ENCODE data around the gene DNAH2. TPM values are rescaled to one million over a fixed set of nuclear protein-coding genes. Genes with fewer than 3 reads are reported as not detected.
A peak's percentile ranks its signal among the peaks of the same experiment; 100 is the strongest.

Gene DNAH2
- total and polyA plus RNA-seq, 9 of the 15 experiments (the other 6 are each of a cell fraction or from before 2014, with no cell fraction given): 0.03 TPM; not detected in 8

DNA sequence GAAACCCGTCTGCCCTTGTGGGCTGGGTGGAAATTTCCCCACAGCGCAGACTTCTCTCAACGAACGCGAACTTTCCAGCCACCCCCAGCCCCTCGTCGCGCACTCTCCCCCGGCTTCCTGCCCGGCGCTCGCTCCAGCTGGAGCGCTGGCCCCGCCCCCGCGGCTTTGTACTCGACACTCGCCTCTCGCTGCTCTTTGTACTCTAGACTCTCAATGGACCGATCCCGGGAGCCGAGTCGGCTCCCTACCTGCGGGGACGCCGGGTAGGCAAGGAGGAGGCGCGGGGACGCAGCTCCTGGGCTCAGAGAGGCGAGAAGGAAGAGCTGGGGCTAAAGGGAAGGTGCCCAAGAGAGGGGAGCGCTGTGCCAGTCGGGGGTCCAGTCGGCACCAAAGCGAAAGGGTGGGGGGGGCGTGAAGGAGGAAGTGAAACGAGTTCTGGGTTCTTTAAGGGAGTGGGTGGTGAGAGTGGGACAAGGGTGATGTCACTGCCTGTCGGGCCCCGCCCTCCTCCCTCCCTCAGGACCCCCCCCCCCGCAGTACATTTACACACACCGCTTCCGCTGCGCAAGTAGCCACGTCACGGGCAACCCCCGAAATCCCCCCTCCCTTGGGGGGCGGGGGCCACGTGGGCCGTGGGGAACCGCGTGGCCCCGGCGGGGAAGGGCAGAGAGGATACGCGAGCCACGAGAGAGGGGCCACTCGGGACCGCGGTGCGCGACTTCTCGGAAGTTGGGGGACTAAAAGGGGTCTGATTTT is 126.2 kb downstream of the DNAH2 start (continued):
- TF ChIP-seq, protein P1, sequence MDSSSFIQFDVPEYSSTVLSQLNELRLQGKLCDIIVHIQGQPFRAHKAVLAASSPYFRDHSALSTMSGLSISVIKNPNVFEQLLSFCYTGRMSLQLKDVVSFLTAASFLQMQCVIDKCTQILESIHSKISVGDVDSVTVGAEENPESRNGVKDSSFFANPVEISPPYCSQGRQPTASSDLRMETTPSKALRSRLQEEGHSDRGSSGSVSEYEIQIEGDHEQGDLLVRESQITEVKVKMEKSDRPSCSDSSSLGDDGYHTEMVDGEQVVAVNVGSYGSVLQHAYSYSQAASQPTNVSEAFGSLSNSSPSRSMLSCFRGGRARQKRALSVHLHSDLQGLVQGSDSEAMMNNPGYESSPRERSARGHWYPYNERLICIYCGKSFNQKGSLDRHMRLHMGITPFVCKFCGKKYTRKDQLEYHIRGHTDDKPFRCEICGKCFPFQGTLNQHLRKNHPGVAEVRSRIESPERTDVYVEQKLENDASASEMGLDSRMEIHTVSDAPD (CRISPR knock-in tag; IDR thresholded peaks at IDR 0.05): no peak
- TF ChIP-seq ATF7 (IDR thresholded peaks at IDR 0.05) (peak; percentile 74), SAP30 (IDR thresholded peaks at IDR 0.05; ENCODE audit: borderline replicate concordance, insufficient read depth, low read depth, low read length, poor library complexity, severe bottlenecking) (peak; percentile 86), TBL1XR1 (IDR thresholded peaks at IDR 0.05; ENCODE audit: low read length in 2 of 2) (no peak), CHD7 (IDR thresholded peaks at IDR 0.05; ENCODE audit: low read depth, low read length) (no peak), MYC (IDR thresholded peaks at IDR 0.05; ENCODE audit: low read depth, low read length) (peak; percentile 73; the same call in 1 of the 2 replicates), MYC (CRISPR knock-in tag; IDR thresholded peaks at IDR 0.05; ENCODE audit: borderline replicate concordance, low read depth) (no peak), NCOR1 (IDR thresholded peaks at IDR 0.05) (peak; percentile 51), HDAC1 (IDR thresholded peaks at IDR 0.05) (peak; percentile 65 to 93; a peak in 3 of 4 replicates), TOE1 (IDR thresholded peaks at IDR 0.05; ENCODE audit: borderline replicate concordance) (peak; percentile 18; the same call in 1 of the 2 replicates), TOE1 (CRISPR knock-in tag; IDR thresholded peaks at IDR 0.05; ENCODE audit: borderline replicate concordance, low read depth) (no peak), IRF2 (CRISPR knock-in tag; IDR thresholded peaks at IDR 0.05) (no peak), RAD51 (IDR thresholded peaks at IDR 0.05; ENCODE audit: borderline replicate concordance, low read depth) (no peak), SP1 (CRISPR knock-in tag; IDR thresholded peaks at IDR 0.05) (peak; percentile 44; the same call in 1 of the 2 replicates), POLR2G (IDR thresholded peaks at IDR 0.05; ENCODE audit: low read depth, low read length) (peak; percentile 85)

All from K562 (cell line).